Erythroblast (primary cell): ENCODE results near the gene HSF2BP.

Experiments used
- GATA1 ChIP-seq: IDR thresholded peaks from 2 replicates; pipeline ENCODE4 v1.6.1; 2011; ENCODE audit warnings: low read depth, mild to moderate bottlenecking, control low read depth, low read length, moderate library complexity
- POLR2A ChIP-seq: IDR thresholded peaks from 2 replicates; pipeline ENCODE4 v1.6.1; 2011; ENCODE audit warnings: mild to moderate bottlenecking, low read length

DNA sequence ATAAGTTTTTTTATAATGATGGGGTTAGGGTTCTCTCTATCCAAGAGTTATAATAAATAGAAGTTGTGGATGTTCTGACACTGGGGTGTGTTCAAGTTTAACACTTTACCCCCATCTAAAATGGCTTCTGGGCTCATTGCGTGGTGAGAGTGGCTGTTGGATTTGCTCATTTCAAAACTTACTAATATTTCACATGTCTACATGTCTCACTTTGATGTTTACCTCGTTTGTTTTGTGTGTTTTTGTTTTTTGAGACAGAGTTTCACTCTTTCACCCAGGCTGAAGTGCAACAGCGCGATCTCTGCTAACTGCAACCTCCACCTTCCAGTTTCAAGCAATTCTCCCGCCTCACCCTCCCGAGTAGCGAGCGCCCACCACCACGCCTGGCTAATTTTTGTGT lies 3.7 kb upstream of the HSF2BP start:
- TF ChIP-seq POLR2A (no peak), GATA1 (no peak)
